Measurements from ENCODE around the gene TCF12.

TCF12 gene

GRCh38 chr15:57019496-57020160 lies 101.2 kb downstream of the TCF12 start:
- Mint-ChIP-seq H3K9me3 (ENCODE audit: low read depth) (no peaks in the 10 kb centered on the region), H3K36me3 (peaks cover 16% of the 10 kb centered on the region), H3K4me3 (no peak overlapping the region), H3K27me3 (no peaks in the 10 kb centered on the region), H3K27ac (no peak overlapping the region), H3K4me1 (ENCODE audit: low read depth) (peaks cover 60% of the 10 kb centered on the region)

GRCh38 chr15:57025264-57025926 lies 107.0 kb downstream of the TCF12 start:
- Mint-ChIP-seq H3K4me1 (ENCODE audit: low read depth) (peaks cover 59% of the 10 kb centered on the region), H3K36me3 (peaks cover 4% of the 10 kb centered on the region), H3K27ac (no peak overlapping the region), H3K27me3 (no peaks in the 10 kb centered on the region), H3K4me3 (no peak overlapping the region), H3K9me3 (ENCODE audit: low read depth) (no peaks in the 10 kb centered on the region)

DNA sequence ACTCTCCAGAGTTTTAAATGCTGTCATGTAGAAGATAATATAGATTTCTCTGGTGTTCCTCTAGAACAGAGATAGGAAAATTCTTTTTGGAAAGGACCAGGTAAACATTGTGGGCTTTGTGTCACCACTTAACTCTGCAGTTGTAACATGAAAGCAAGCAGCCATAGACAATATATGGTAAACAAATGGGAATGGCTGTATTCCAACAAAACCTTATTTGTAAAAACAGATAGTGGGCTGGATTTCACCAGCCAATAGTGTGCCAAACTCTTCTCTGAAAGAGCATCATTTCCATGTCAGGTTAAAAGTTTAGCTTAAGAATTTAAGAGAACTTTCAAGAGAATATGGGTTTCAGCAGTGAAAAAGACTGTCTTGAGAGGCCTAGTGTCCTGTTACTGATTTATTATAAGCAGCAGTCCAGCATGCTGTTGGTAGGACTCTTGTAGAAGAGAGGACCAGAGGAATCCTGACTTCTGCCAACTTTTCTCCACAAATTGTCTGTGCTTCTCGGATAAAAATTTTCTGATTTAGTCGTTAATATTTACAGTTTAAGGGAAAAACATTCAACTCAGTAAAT lies 107.7 kb downstream of the TCF12 start:
- H3K27me3 Mint-ChIP-seq: no peaks in the 10 kb centered on the region
- H3K27ac Mint-ChIP-seq: no peak overlapping the region
- H3K4me1 Mint-ChIP-seq (ENCODE audit: low read depth): peaks cover 61% of the 10 kb centered on the region

DNA sequence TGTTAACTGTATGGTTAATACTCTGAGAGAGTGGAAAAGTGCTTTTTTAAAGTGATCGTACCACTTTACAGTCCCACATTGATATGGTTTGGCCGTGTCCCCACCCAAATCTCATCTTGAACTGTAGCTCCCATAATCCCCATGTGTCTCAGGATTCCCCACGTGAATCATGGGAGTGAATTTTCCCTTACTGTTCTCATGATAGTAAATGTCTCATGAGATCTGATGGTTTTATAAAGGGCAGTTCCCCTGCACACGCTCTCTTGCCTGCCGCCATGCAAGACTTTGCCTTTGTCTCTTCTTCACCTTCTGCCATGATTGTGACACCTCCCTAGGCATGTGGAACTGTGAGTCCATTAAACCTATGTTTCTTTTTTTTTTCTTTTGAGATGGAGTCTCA lies 109.2 kb downstream of the TCF12 start:
- H3K4me3 Mint-ChIP-seq: no peak overlapping the region
- peaks cover 64% of the 10 kb centered on the region for H3K4me1 Mint-ChIP-seq (ENCODE audit: low read depth)
- H3K36me3 Mint-ChIP-seq: peaks cover 3% of the 10 kb centered on the region
- no peak overlapping the region for H3K27ac Mint-ChIP-seq
- H3K27me3 Mint-ChIP-seq: no peaks in the 10 kb centered on the region
- no peaks in the 10 kb centered on the region for H3K9me3 Mint-ChIP-seq (ENCODE audit: low read depth)

More for the DNA sequence above, 107.7 kb downstream of the TCF12 start:
- no peak overlapping the region for H3K4me3 Mint-ChIP-seq
- no peaks in the 10 kb centered on the region for H3K9me3 Mint-ChIP-seq (ENCODE audit: low read depth)
- peaks cover 4% of the 10 kb centered on the region for H3K36me3 Mint-ChIP-seq

DNA sequence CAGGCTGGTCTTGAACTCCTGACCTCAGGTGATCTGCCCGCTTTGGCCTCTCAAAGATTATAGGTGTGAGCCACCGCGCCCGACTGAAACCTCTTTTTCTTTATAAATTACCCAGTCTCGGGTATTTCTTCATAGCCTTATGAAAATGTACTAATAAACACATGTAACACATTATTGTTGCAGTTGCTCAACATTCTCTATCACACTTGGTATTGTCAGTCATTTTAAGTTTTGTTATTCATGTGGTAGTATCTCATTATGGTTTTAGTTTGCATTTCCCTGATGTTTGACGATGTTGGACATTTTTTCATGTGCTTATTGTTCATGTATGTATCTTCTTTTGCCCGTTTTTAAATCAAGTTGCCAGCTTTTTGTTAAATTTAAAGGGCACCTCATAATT lies 109.7 kb downstream of the TCF12 start:
- Mint-ChIP-seq H3K27ac (no peak overlapping the region), H3K9me3 (ENCODE audit: low read depth) (no peaks in the 10 kb centered on the region), H3K4me1 (ENCODE audit: low read depth) (peaks cover 62% of the 10 kb centered on the region)

GRCh38 chr15:57030011-57030410 lies 111.6 kb downstream of the TCF12 start:
- no peaks in the 10 kb centered on the region for H3K9me3 Mint-ChIP-seq (ENCODE audit: low read depth)
- peaks cover 56% of the 10 kb centered on the region for H3K4me1 Mint-ChIP-seq (ENCODE audit: low read depth)
- no peaks in the 10 kb centered on the region for H3K27me3 Mint-ChIP-seq
- H3K4me3 Mint-ChIP-seq: no peak overlapping the region
- H3K27ac Mint-ChIP-seq: no peak overlapping the region
- peaks cover 2% of the 10 kb centered on the region for H3K36me3 Mint-ChIP-seq

More for the DNA sequence above, 109.7 kb downstream of the TCF12 start:
- Mint-ChIP-seq H3K36me3 (peaks cover 2% of the 10 kb centered on the region), H3K27me3 (no peaks in the 10 kb centered on the region), H3K4me3 (no peak overlapping the region)

GRCh38 chr15:57031082-57031481 lies 112.6 kb downstream of the TCF12 start:
- no peak overlapping the region for H3K4me3 Mint-ChIP-seq
- H3K9me3 Mint-ChIP-seq (ENCODE audit: low read depth): no peaks in the 10 kb centered on the region
- peaks cover 58% of the 10 kb centered on the region for H3K4me1 Mint-ChIP-seq (ENCODE audit: low read depth)
- H3K27ac Mint-ChIP-seq: no peak overlapping the region
- no peaks in the 10 kb centered on the region for H3K27me3 Mint-ChIP-seq
- H3K36me3 Mint-ChIP-seq: peaks cover 2% of the 10 kb centered on the region

GRCh38 chr15:57031605-57032004 lies 113.2 kb downstream of the TCF12 start:
- peaks cover 61% of the 10 kb centered on the region for H3K4me1 Mint-ChIP-seq (ENCODE audit: low read depth)

DNA sequence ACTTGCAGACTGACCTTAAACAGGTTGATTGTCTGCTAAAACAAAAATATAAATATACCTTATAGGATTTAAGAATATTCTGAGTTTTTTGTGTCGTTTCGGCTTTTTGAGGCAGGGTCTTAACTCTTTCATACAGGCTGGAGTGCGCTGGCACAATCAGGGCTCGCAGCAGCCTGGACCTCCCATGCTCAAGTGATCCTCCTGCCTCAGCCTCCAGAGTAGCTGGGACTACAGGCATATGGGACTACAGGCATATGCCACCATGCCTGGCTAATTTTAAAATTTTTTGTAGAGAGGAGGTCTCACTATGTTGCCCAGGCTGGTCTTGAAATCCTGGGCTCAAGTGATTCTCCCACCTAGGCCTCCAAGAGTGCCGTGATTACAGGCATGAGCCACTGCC lies 113.9 kb downstream of the TCF12 start:
- Mint-ChIP-seq H3K27me3 (no peaks in the 10 kb centered on the region), H3K27ac (no peak overlapping the region), H3K36me3 (peaks cover 2% of the 10 kb centered on the region), H3K9me3 (ENCODE audit: low read depth) (no peaks in the 10 kb centered on the region), H3K4me3 (no peak overlapping the region), H3K4me1 (ENCODE audit: low read depth) (peaks cover 67% of the 10 kb centered on the region)

More at GRCh38 chr15:57031605-57032004, 113.2 kb downstream of the TCF12 start:
- H3K36me3 Mint-ChIP-seq: peaks cover 2% of the 10 kb centered on the region
- no peaks in the 10 kb centered on the region for H3K27me3 Mint-ChIP-seq
- H3K27ac Mint-ChIP-seq: peak overlapping the region; percentile 28
- no peak overlapping the region for H3K4me3 Mint-ChIP-seq
- H3K9me3 Mint-ChIP-seq (ENCODE audit: low read depth): no peaks in the 10 kb centered on the region

DNA sequence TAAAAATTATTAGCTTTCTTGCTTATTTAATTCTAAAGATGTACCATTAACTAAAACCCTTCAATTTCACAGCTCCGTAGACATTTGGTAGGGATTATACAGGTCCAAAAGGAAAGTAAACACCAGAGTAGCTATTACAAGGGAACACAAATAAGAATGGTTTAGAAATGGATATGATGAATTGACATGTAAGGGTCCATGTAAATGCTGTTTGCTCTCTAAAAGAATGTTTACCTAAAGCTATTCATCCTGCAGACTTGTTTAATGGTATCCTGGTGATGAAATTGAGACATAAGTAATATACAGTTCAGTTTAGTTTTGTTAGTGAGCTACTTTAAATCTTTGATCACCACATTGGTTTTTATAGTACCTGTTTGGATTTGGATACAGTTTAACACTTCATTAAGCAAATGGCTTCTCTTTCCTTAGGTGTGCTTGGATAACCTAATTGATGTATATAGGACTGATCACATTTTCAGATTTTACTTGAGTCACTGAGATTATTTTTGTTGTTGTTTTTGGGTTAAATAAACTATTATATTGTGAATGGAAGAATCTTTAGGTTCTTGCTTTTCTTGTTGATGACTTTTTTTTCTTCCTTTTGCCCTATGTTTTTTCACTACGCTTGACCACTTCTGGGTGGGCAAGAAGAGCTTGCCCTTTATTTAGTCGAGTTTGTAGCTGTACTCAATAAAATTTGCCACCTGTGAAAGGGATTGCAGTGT lies 115.4 kb downstream of the TCF12 start:
- H3K9me3 Mint-ChIP-seq (ENCODE audit: low read depth): no peaks in the 10 kb centered on the region
- H3K4me3 Mint-ChIP-seq: no peak overlapping the region
- no peaks in the 10 kb centered on the region for H3K36me3 Mint-ChIP-seq
- no peaks in the 10 kb centered on the region for H3K27me3 Mint-ChIP-seq
- H3K27ac Mint-ChIP-seq: no peak overlapping the region
- peaks cover 68% of the 10 kb centered on the region for H3K4me1 Mint-ChIP-seq (ENCODE audit: low read depth)

GRCh38 chr15:57034613-57035012 lies 116.2 kb downstream of the TCF12 start:
- Mint-ChIP-seq H3K4me3 (no peak overlapping the region), H3K36me3 (no peaks in the 10 kb centered on the region), H3K9me3 (ENCODE audit: low read depth) (no peaks in the 10 kb centered on the region), H3K27me3 (no peaks in the 10 kb centered on the region), H3K27ac (no peak overlapping the region), H3K4me1 (ENCODE audit: low read depth) (peaks cover 73% of the 10 kb centered on the region)

GRCh38 chr15:57035664-57036063 lies 117.2 kb downstream of the TCF12 start:
- H3K4me3 Mint-ChIP-seq: no peak overlapping the region
- H3K4me1 Mint-ChIP-seq (ENCODE audit: low read depth): peaks cover 72% of the 10 kb centered on the region
- no peaks in the 10 kb centered on the region for H3K9me3 Mint-ChIP-seq (ENCODE audit: low read depth)
- H3K27me3 Mint-ChIP-seq: no peaks in the 10 kb centered on the region
- no peaks in the 10 kb centered on the region for H3K36me3 Mint-ChIP-seq
- H3K27ac Mint-ChIP-seq: no peak overlapping the region

DNA sequence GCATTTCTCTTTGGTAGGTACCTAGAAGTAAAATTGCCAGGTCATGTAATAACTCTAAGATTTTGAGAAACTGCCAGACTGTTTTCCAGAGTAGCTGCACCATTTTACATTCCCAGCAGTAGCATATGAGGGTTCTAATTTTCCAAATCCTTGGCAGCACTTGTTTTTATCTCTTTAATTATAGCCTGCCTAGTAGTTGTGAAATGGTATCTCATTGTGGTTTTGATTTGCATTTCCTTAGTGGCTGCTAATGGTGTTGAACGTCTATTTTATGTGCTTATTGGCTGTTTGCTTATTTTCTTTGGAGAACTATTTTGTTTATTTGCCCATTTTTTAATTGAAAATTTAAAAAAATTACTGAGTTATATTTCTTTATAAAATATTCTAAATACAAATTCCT lies 117.9 kb downstream of the TCF12 start:
- peaks cover 69% of the 10 kb centered on the region for H3K4me1 Mint-ChIP-seq (ENCODE audit: low read depth)
- H3K4me3 Mint-ChIP-seq: no peak overlapping the region
- no peaks in the 10 kb centered on the region for H3K27me3 Mint-ChIP-seq

DNA sequence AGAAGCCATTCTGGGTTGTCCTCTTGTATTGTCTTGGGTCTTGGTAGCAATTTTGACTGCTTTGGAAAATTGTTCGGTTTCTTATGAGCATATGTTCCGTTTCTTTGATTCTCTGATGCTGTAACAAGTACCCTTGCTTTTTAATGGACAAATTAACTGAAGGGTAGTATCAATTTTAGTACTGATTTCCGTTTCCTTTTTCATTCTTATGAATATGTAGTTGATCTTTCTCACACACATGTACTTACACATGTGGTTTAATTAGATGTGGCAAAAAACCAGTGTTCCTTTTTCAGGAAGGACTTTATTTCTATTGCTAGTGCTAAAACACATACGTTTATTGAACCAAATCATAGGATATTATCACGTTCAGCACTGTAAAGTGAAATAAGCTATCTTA lies 119.1 kb downstream of the TCF12 start:
- H3K9me3 Mint-ChIP-seq (ENCODE audit: low read depth): no peaks in the 10 kb centered on the region
- H3K27ac Mint-ChIP-seq: no peak overlapping the region
- no peaks in the 10 kb centered on the region for H3K36me3 Mint-ChIP-seq
- peaks cover 63% of the 10 kb centered on the region for H3K4me1 Mint-ChIP-seq (ENCODE audit: low read depth)
- H3K4me3 Mint-ChIP-seq: peak overlapping the region; percentile 27
- no peaks in the 10 kb centered on the region for H3K27me3 Mint-ChIP-seq

More for the DNA sequence above, 117.9 kb downstream of the TCF12 start:
- no peaks in the 10 kb centered on the region for H3K9me3 Mint-ChIP-seq (ENCODE audit: low read depth)
- no peaks in the 10 kb centered on the region for H3K36me3 Mint-ChIP-seq
- H3K27ac Mint-ChIP-seq: no peak overlapping the region

DNA sequence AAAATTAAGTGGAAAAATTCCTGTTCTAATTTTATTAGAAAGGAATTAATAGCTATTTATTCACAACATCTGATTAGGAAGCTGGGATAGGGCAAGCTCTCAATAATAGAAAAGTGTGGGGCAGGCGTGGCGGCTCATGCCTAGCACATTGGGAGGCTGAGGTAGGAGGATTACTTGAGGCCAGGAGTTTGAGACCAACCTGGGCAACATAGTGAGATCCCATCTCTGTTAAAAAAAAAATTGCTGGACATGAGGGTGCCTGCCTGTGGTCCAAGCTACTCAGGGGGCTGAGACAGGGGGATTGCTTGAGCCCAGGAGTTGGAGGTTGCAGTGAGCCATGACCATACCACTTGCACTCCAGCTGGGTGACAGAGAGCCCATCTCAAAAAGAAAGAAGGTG lies 119.6 kb downstream of the TCF12 start:
- Mint-ChIP-seq H3K27me3 (no peaks in the 10 kb centered on the region), H3K4me3 (no peak overlapping the region), H3K4me1 (ENCODE audit: low read depth) (peaks cover 63% of the 10 kb centered on the region), H3K9me3 (ENCODE audit: low read depth) (no peaks in the 10 kb centered on the region), H3K27ac (no peak overlapping the region), H3K36me3 (peaks cover 3% of the 10 kb centered on the region)

All from activated naive CD8-positive, alpha-beta T cell (primary cell).